Measurements from ENCODE around the gene TSPOAP1.
A peak's percentile ranks its signal among the peaks of the same experiment; 100 is the strongest.
"Not testable (repeated sequence)": the region's sequence is repeated elsewhere in the genome, so short reads cannot be mapped to it uniquely, and the experiment has no call there.

TSPOAP1 gene

GRCh38 chr17:58352596-58353388 lies 24.2 kb upstream of the TSPOAP1 start:
- TF ChIP-seq ZNF274 (IDR thresholded peaks at IDR 0.05; ENCODE audit: low read depth, low read length): no peak
- H3K4me3 ChIP-seq (ENCODE audit: low read length): peak overlapping the region; percentile 76

- no peak for TF ChIP-seq ZNF274 (IDR thresholded peaks at IDR 0.05; ENCODE audit: low read depth, low read length)
- H3K4me3 ChIP-seq (ENCODE audit: low read length): peak within 1 kb of the TSS; percentile 76
Measured at GRCh38 chr17:58351831-58352595, 23.4 kb upstream of the TSPOAP1 start, which contains the start of gene SUPT4H1. Gene SUPT4H1 (minus strand): TSS chr17:58352201. CDS start chr17:58352135, 66 bp downstream.

GRCh38 chr17:58351182-58351581 lies 22.6 kb upstream of the TSPOAP1 start:
- peak overlapping the region; percentile 76 for H3K4me3 ChIP-seq (ENCODE audit: low read length)
- TF ChIP-seq ZNF274 (IDR thresholded peaks at IDR 0.05; ENCODE audit: low read depth, low read length): no peak

- no peak overlapping the region for H3K4me3 ChIP-seq (ENCODE audit: low read length)
- no peak for TF ChIP-seq ZNF274 (IDR thresholded peaks at IDR 0.05; ENCODE audit: low read depth, low read length)
Measured at GRCh38 chr17:58348038-58348437, 19.4 kb upstream of the TSPOAP1 start.

GRCh38 chr17:58345500-58345899 lies 16.9 kb upstream of the TSPOAP1 start:
- H3K4me3 ChIP-seq (ENCODE audit: low read length): peak overlapping the region; percentile 35; the same call in 1 of the 2 replicates
- no peak for TF ChIP-seq ZNF274 (IDR thresholded peaks at IDR 0.05; ENCODE audit: low read depth, low read length)

- H3K4me3 ChIP-seq (ENCODE audit: low read length): peak overlapping the region; percentile 46; the same call in 1 of the 2 replicates
- TF ChIP-seq ZNF274 (IDR thresholded peaks at IDR 0.05; ENCODE audit: low read depth, low read length): no peak
Measured at GRCh38 chr17:58344791-58345157, 16.2 kb upstream of the TSPOAP1 start.

- TF ChIP-seq ZNF274 (IDR thresholded peaks at IDR 0.05; ENCODE audit: low read depth, low read length): no peak
- H3K4me3 ChIP-seq (ENCODE audit: low read length): peak overlapping the region; percentile 50; the same call in 1 of the 2 replicates
Measured at GRCh38 chr17:58344047-58344790, 15.6 kb upstream of the TSPOAP1 start.

GRCh38 chr17:58343131-58343530 lies 14.5 kb upstream of the TSPOAP1 start:
- peak overlapping the region; percentile 50; the same call in 1 of the 2 replicates for H3K4me3 ChIP-seq (ENCODE audit: low read length)
- TF ChIP-seq ZNF274 (IDR thresholded peaks at IDR 0.05; ENCODE audit: low read depth, low read length): no peak

GRCh38 chr17:58341861-58342475 lies 13.4 kb upstream of the TSPOAP1 start:
- TF ChIP-seq ZNF274 (IDR thresholded peaks at IDR 0.05; ENCODE audit: low read depth, low read length): no peak
- H3K4me3 ChIP-seq (ENCODE audit: low read length): peak overlapping the region; percentile 17; the same call in 1 of the 2 replicates

GRCh38 chr17:58341136-58341860 lies 12.7 kb upstream of the TSPOAP1 start:
- H3K4me3 ChIP-seq (ENCODE audit: low read length): not testable (repeated sequence)

GRCh38 chr17:58340405-58340876 lies 11.8 kb upstream of the TSPOAP1 start:
- no peak for TF ChIP-seq ZNF274 (IDR thresholded peaks at IDR 0.05; ENCODE audit: low read depth, low read length)
- H3K4me3 ChIP-seq (ENCODE audit: low read length): peak overlapping the region; percentile 73

GRCh38 chr17:58339755-58340404 lies 11.3 kb upstream of the TSPOAP1 start:
- H3K4me3 ChIP-seq (ENCODE audit: low read length): peak overlapping the region; percentile 73
- no peak for TF ChIP-seq ZNF274 (IDR thresholded peaks at IDR 0.05; ENCODE audit: low read depth, low read length)
